PC-3 (cell line): Measurements from ENCODE around the gene CDC20B.

ENCODE experiments used
- EZH2 ChIP-seq: fragments of 300-600 bp; sonication (generic); IDR thresholded peaks from one replicate; pipeline ENCODE4 v1.6.1; 2017; ENCODE audit warnings: antibody characterized with exemption, mild to moderate bottlenecking, low read length; ENCODE audit not compliant: unreplicated experiment
- TF ChIP-seq, protein P1 (sequence below): fragments of 300-600 bp; sonication (generic); conservative IDR thresholded peaks from 2 replicates; pipeline ENCODE4 v1.5.1; 2017; ENCODE audit warnings: antibody characterized with exemption, low read depth, mild to moderate bottlenecking, low read length

DNA sequence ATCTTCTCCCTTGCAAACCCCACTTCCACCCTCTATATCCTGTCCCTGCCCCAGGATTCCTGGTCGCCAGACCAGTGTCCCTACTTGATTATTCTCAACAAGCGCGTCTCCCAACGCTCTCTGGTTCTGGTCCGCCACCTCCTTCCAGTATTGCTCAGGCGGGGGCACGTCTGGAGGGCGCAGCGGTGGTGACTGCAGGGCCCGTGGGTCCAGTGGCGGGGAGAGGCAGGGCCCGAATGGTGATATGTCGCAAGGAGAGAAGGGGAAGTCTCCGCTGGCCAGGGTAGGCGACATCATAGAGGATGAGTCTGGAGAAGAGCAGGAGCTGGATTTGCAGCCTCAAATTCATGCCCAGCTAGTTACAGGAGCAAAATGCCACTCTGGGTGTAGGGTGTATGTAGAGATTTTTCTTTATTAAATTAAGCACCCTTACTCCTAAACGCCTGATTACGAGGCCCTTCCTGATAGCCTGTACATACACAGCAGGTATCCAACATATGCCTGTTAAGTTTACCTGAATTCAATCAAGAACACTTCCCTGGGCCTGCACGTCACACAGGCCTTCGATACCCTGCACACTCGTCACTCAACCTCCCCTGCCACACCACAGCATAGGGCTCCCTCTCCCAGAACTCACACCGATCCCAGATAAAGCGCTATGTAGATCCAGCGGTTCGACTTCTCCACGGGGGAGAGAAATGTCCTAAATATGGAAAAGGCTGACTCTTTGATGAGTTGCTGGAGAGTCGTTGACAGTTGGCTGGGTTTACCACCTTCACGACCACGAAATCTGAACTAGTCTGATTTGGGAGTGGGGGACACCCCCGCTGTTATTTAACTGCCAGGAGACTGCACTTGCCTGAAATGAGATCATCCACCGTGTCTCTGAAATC is 49.4 kb upstream of the CDC20B start:
- TF ChIP-seq, protein P1, sequence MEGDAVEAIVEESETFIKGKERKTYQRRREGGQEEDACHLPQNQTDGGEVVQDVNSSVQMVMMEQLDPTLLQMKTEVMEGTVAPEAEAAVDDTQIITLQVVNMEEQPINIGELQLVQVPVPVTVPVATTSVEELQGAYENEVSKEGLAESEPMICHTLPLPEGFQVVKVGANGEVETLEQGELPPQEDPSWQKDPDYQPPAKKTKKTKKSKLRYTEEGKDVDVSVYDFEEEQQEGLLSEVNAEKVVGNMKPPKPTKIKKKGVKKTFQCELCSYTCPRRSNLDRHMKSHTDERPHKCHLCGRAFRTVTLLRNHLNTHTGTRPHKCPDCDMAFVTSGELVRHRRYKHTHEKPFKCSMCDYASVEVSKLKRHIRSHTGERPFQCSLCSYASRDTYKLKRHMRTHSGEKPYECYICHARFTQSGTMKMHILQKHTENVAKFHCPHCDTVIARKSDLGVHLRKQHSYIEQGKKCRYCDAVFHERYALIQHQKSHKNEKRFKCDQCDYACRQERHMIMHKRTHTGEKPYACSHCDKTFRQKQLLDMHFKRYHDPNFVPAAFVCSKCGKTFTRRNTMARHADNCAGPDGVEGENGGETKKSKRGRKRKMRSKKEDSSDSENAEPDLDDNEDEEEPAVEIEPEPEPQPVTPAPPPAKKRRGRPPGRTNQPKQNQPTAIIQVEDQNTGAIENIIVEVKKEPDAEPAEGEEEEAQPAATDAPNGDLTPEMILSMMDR = no peak
- TF ChIP-seq EZH2 = no peak
